Esophagus (tissue), 2 donors: Measurements from ENCODE around the gene SLC17A2. TPM values are rescaled to one million over a fixed set of nuclear protein-coding genes. Genes with fewer than 3 reads are reported as not detected.

Source experiments
- H3K27ac ChIP-seq, 2 donors: one replicate each; pipeline ENCODE4 v1.5.1; 2013; ENCODE audit warnings: low read depth in 2 of 2, mild to moderate bottlenecking in 2 of 2, inconsistent platforms in 1 of 2, low read length in 1 of 2, moderate library complexity in 1 of 2
- H3K27me3 ChIP-seq, 2 donors: one replicate each; pipeline ENCODE4 v1.6.1; 2013; ENCODE audit warnings: low read length in 2 of 2, control low read depth in 1 of 2, mild to moderate bottlenecking in 1 of 2; ENCODE audit not compliant: insufficient read depth in 2 of 2, control insufficient read depth in 1 of 2
- H3K36me3 ChIP-seq, 2 donors: one replicate each; pipeline ENCODE4 v1.6.1; 2013; ENCODE audit warnings: low read length in 1 of 2; ENCODE audit not compliant: control insufficient read depth in 2 of 2, insufficient read depth in 2 of 2
- H3K4me1 ChIP-seq, 2 donors: one replicate each; pipeline ENCODE4 v1.6.1; 2013; ENCODE audit warnings: low read length in 1 of 2; ENCODE audit not compliant: control insufficient read depth in 2 of 2, insufficient read depth in 2 of 2
- H3K4me3 ChIP-seq, 2 donors: one replicate each; pipeline ENCODE4 v1.5.1; 2013; ENCODE audit warnings: low read length in 2 of 2, mild to moderate bottlenecking in 2 of 2, low read depth in 1 of 2, moderate library complexity in 1 of 2
- H3K9me3 ChIP-seq, 2 donors: one replicate each; pipeline ENCODE4 v1.6.1; 2013; ENCODE audit warnings: mild to moderate bottlenecking in 2 of 2, low read depth in 1 of 2, low read length in 1 of 2, moderate library complexity in 1 of 2; ENCODE audit not compliant: control insufficient read depth in 2 of 2, insufficient read depth in 1 of 2
- whole genome bisulfite sequencing, 2 donors: extraction: QIAGEN DNeasy Blood & Tissue Kit; methylation state at CpG; one replicate each; pipeline ENCODE4 v1.1.7; 2013; 5-methylcytosine and 5-hydroxymethylcytosine counted together
- polyA plus RNA-seq, 2 donors: library from polyadenylated mRNA; stranded (reverse); fragments of 200-250 nt; gene quantifications; one replicate each; pipeline ENCODE4 v1.2.3, GENCODE V29; 2013
- donor health status: healthy with polysubstance abuse.
- donor health status: Bipolar disorder and iron deficiency.

SLC17A2 gene
- polyA plus RNA-seq, 2 donors: not detected

DNA sequence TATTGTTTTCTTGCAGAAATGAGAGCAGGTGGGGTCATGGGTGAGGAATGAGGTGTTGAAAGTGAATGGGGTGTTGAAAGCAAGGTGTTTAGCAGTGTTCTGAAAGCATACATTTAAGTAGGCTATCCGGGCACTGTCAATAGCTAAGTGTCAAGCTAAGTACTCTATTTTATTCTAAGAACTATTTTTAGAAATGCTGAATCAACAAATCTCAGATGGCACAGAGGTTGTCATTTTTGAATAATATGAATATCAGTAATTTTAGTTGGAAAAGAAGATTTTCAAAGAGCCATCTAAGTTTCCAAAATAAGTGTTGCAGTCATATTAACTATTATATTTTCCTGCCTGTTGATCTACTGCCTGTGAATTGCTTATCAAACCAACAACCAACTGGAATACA, 34.7 kb downstream of the SLC17A2 start:
- no peak overlapping the region for H3K27ac ChIP-seq
- no peaks in the 10 kb centered on the region for H3K36me3 ChIP-seq
- H3K4me3 ChIP-seq: no peak overlapping the region
- H3K4me1 ChIP-seq: no peaks in the 10 kb centered on the region
- no peaks in the 10 kb centered on the region for H3K9me3 ChIP-seq
- H3K27me3 ChIP-seq: no peaks in the 10 kb centered on the region
- 71 to 80% methylated on average over 1 of the region's 1 CpG for WGBS, 2 donors

DNA sequence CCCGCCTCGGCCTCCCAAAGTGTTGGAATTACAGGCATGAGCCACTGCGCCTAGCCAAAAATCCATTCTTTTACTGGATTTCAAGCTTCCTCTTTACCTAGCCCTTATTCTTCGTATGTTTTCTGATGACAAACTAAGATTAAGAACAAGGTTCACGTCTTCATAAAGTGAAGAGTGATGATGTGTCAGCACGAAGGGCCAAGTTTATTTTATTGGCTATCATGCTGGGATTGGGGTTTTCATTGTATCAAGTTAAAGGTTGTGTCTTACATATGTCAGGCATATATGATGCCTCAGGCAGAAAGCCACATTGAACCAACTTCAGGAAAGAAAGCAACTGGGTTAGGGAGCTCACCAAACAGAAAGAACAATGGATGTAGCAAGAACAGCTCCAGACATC, 36.7 kb downstream of the SLC17A2 start:
- Histone ChIP-seq H3K27ac (no peak overlapping the region), H3K4me3 (no peak overlapping the region), H3K9me3 (no peaks in the 10 kb centered on the region), H3K36me3 (no peaks in the 10 kb centered on the region), H3K27me3 (no peaks in the 10 kb centered on the region), H3K4me1 (no peaks in the 10 kb centered on the region)
- WGBS, 2 donors: 82 to 84% methylated on average over 6 of the region's 6 CpGs

DNA sequence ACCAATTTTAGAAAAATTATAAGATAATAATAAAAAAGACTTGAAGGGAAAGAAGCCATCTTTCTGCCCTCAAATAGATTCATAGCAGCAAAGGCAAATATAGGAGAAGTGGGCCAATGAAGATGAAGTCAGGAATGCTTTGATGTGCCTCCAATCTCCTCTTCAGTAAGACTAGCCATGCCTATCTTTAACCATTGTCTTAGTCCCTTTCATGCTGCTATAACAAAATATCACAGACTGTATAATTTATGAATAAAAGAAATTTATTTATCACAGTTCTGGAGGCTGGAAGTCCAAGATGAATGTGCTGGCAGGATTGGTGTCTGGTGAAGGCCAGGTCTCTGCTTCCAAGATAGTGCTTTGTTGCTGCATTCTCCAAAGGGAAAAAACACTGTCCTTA, 37.6 kb downstream of the SLC17A2 start:
- H3K4me3 ChIP-seq: no peak overlapping the region
- H3K27ac ChIP-seq: no peak overlapping the region
- no peaks in the 10 kb centered on the region for H3K9me3 ChIP-seq
- no peaks in the 10 kb centered on the region for H3K36me3 ChIP-seq
- H3K27me3 ChIP-seq: no peaks in the 10 kb centered on the region
- H3K4me1 ChIP-seq: no peaks in the 10 kb centered on the region

DNA sequence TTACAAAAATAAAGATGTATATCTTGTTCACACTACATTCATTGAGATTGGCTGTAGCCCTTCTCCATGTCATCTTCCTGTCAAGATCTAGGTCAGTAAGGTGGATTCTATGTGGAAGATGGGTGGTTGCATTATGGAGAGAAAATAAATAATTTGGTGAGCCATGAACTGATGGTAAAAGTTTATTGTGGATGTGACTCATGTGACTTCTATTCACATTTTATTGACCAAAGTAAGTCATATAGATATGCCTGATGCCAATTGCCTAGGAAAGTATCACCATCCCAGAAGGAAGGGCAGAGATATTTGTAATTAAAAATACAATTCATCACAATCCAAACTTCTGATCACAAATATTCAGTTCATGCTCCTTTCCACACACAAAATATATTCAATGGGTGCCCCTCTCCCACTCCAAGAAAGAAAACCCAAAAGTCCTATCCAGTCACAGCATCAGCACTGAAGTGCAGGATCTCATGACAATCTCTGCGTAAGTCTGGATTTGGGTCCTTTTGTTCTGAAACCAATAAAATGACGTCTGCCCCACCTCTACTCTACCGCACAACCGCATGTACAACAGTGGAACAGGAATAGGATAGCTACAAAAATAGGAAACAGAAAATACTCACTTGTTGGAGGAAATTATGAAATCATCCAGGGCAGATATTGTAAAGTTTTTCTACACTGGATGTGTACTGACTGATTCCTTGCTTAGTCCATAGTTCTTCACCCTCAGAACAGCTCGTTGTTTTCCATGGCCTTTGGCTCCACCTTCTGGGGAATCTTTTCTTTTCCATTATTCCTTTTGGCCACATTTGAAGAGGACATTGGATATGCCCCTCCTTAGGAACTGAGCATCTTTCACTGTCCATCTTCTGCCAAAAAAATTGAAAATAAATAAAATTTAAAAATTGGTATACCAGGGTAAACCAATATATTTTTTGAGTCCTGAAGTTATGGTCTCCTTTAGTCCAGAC, 40.3 kb downstream of the SLC17A2 start:
- H3K4me3 ChIP-seq: no peak overlapping the region
- WGBS, 2 donors: 58 to 59% methylated on average over 5 of the region's 5 CpGs
- no peaks in the 10 kb centered on the region for H3K9me3 ChIP-seq

DNA sequence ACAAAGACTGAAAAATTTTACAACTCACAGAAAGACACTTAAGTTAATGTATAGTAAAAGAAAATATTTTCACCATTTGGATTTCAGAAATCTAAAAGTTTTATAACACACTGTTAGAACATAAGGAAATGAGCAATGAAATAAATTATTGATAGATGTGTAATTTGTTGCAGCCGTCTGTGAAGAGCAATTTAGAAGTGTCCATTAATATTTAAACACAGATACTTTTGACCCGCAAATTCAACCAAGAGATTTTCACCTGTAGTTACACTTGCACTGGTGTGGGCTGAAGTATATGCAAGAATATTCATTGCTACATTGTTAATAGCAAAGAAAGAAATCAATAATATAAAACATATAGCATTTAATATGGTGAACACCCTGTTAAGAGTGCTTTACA, 41.9 kb downstream of the SLC17A2 start:
- WGBS, 2 donors: 71 to 82% methylated on average over 2 of the region's 2 CpGs
- Histone ChIP-seq H3K4me3 (no peak overlapping the region), H3K27me3 (no peaks in the 10 kb centered on the region), H3K4me1 (no peaks in the 10 kb centered on the region), H3K36me3 (no peaks in the 10 kb centered on the region), H3K9me3 (no peaks in the 10 kb centered on the region), H3K27ac (no peak overlapping the region)

More for the DNA sequence above, 40.3 kb downstream of the SLC17A2 start:
- Histone ChIP-seq H3K27me3 (no peaks in the 10 kb centered on the region), H3K4me1 (no peaks in the 10 kb centered on the region), H3K27ac (no peak overlapping the region), H3K36me3 (no peaks in the 10 kb centered on the region)

DNA sequence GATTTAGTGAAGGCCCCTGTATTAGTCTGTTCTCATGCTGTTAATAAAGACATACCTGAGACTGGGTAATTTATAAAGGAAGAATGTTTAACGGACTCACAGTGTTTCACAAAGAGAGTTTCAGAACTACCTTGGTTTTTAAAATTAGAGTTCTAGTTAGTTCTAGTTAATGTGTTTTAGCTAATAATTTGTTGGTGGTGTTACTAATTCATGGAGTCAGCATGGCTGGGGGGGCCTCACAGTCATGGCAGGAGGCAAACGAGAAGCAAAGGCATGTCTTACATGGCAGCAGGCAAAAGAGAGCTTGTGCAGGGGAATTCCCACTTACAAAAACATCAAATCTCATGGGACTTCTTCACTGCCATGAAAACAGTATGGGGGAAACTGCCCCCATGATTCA, 44.4 kb downstream of the SLC17A2 start:
- no peaks in the 10 kb centered on the region for H3K9me3 ChIP-seq
- 86 to 87% methylated on average over 2 of the region's 2 CpGs for WGBS, 2 donors

DNA sequence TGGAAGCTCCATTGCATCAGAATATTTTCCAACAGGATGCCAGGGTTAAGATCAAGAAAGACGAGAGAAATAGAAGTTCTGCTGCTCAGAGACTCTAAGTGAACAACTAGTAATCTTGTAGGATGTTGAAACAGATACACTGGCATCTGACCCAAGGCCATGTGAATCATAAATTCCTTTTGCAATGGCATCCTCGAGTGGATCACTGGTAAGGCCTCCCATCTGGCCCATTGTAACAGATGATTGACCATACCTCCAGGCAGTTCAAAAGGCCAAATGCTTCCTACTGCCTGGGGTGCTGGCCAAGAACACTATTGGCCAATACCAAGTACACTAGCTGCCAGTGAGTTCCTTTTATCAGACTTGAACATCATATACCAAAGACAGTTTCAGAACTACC, 46.5 kb downstream of the SLC17A2 start:
- Histone ChIP-seq H3K9me3 (no peaks in the 10 kb centered on the region), H3K36me3 (no peaks in the 10 kb centered on the region), H3K4me3 (no peak overlapping the region), H3K4me1 (no peaks in the 10 kb centered on the region), H3K27me3 (no peaks in the 10 kb centered on the region), H3K27ac (no peak overlapping the region)
- WGBS, 2 donors: 54 to 62% methylated on average over 2 of the region's 2 CpGs

More for the DNA sequence above, 44.4 kb downstream of the SLC17A2 start:
- Histone ChIP-seq H3K27me3 (no peaks in the 10 kb centered on the region), H3K36me3 (no peaks in the 10 kb centered on the region), H3K4me1 (no peaks in the 10 kb centered on the region), H3K27ac (no peak overlapping the region), H3K4me3 (no peak overlapping the region)

DNA sequence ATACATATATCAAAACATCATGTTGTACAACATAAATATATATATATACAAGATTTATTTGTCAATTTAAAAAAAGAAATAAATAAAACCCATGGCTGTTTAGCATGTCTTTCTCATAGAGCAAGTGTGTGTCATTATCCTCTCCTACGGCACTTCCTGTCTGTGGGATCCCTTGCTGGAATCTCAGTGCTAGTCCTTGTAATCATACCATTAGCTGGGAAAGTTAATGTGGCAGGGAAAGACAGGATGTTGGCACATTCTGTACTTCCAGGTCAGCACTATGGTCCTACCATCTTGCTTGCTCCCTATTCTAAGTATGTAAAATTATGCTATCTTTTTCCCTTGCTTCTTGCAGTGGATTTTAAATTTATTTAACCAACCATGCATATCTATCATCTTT, 47.0 kb downstream of the SLC17A2 start:
- no peaks in the 10 kb centered on the region for H3K36me3 ChIP-seq

DNA sequence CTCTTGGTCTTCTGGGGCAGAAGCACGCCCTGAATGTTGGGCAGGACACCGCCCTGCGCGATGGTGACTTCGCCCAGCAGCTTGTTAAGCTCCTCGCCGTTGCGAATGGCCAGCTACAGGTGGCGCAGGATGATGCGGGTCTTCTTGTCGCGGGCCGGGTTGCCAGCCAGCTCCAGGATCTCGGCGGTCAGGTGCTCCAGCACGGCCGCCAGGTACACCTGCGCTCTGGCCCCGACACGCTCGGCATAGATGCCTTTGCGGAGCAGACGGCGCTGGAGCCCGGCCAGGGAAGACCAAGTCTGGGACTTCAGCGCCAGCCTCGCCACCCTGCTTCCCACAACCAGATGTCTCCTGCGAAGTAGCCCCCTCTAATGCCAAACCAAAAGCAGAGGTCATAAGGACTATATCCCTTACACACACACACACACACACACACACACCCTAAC, 48.4 kb downstream of the SLC17A2 start:
- H3K4me3 ChIP-seq: no peak overlapping the region
- H3K27me3 ChIP-seq: no peaks in the 10 kb centered on the region
- H3K4me1 ChIP-seq: no peaks in the 10 kb centered on the region
- H3K27ac ChIP-seq: no peak overlapping the region
- no peaks in the 10 kb centered on the region for H3K36me3 ChIP-seq
- no peaks in the 10 kb centered on the region for H3K9me3 ChIP-seq
- 45 to 58% methylated on average over 28 of the region's 28 CpGs for WGBS, 2 donors

More for the DNA sequence above, 47.0 kb downstream of the SLC17A2 start:
- Histone ChIP-seq H3K27me3 (no peaks in the 10 kb centered on the region), H3K4me3 (no peak overlapping the region), H3K9me3 (no peaks in the 10 kb centered on the region), H3K27ac (no peak overlapping the region), H3K4me1 (no peaks in the 10 kb centered on the region)
- WGBS, 2 donors: 84 to 90% methylated on average over 1 of the region's 1 CpG

DNA sequence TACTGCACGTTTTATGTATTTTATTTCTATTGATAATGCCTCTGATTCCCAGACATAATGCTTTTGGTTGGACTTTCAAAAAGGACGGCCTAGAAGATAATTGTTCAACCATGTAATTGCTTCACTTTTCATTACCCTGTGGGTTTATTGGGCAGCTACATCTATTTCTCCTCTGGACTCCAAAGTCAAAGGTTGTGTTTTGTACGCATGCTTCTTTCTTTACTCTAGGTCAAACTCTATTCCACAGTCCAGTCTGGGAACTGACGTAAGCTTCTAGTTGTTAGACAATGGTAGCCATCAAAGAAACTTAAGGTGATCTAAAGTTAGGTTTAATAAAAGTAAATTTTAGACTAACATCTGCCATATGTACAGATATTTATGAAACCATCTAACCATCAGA, 49.9 kb downstream of the SLC17A2 start:
- WGBS, 2 donors: 87 to 89% methylated on average over 4 of the region's 4 CpGs
- Histone ChIP-seq H3K36me3 (no peaks in the 10 kb centered on the region), H3K4me1 (no peaks in the 10 kb centered on the region), H3K27ac (no peak overlapping the region), H3K27me3 (no peaks in the 10 kb centered on the region), H3K9me3 (no peaks in the 10 kb centered on the region), H3K4me3 (no peak overlapping the region)
